Panc1 (cell line): ENCODE measurements around the gene DDX10. TPM values are rescaled to one million over a fixed set of nuclear protein-coding genes. Genes with fewer than 3 reads are reported as not detected.

Experiments
- ATAC-seq: fragments of 200-7000 bp; cut with Tn5 transposase; 2 replicates; pipeline ENCODE4 v1.9.1; 2020; ENCODE audit warnings: mild to moderate bottlenecking, moderate library complexity
- BruUV-seq: library from RNA; stranded (reverse); fragments of 400-500 nt; replicated peaks from 2 replicates; lab custom pipeline; 2021; lab: Mats Ljungman, UMichigan
- CTCF ChIA-PET: fragments of 300-600 bp; sonication (Branson Sonifier 250); formaldehyde crosslinking; loops from one replicate; lab custom pipeline; 2022; ENCODE audit warnings: antibody characterized with exemption; lab: Charles Lee
- POLR2A ChIA-PET: fragments of 300-600 bp; sonication (Branson Sonifier 250); formaldehyde crosslinking; loops from one replicate; lab custom pipeline; 2022; ENCODE audit warnings: antibody characterized with exemption; lab: Charles Lee
- DNase-seq: peaks from one replicate; pipeline ENCODE4 v3.0.0-alpha.2; 2010; ENCODE audit warnings: low read depth, low spot score
- H3K27ac ChIP-seq: 2 replicates; pipeline ENCODE4 v1.5.1; 2011; ENCODE audit warnings: mild to moderate bottlenecking, low read length, inconsistent platforms
- H3K27me3 ChIP-seq: fragments of 200-500 bp; sonication (Bioruptor generic); 2 replicates; pipeline ENCODE4 v1.6.0; 2014; ENCODE audit warnings: low read length, inconsistent platforms; ENCODE audit not compliant: control insufficient read depth, insufficient read depth
- H3K36me3 ChIP-seq: fragments of 200-500 bp; sonication (Bioruptor generic); 2 replicates; pipeline ENCODE4 v1.5.1; 2014; ENCODE audit warnings: inconsistent platforms, mild to moderate bottlenecking, low read length, moderate library complexity; ENCODE audit not compliant: control insufficient read depth, insufficient read depth
- H3K4me1 ChIP-seq: 2 replicates; pipeline ENCODE4 v1.5.1; 2011; ENCODE audit warnings: inconsistent platforms, mild to moderate bottlenecking, low read length, moderate library complexity; ENCODE audit not compliant: control insufficient read depth, insufficient read depth
- H3K4me3 ChIP-seq, 2 experiments: 2 replicates each; pipeline ENCODE4 v1.5.1; 2011 to 2012; ENCODE audit warnings: low read depth in 2 of 2, low read length in 2 of 2, mild to moderate bottlenecking in 2 of 2, inconsistent platforms in 1 of 2, moderate library complexity in 1 of 2
- H3K9me3 ChIP-seq: fragments of 200-500 bp; sonication (Bioruptor generic); 2 replicates; pipeline ENCODE4 v1.5.1; 2014; ENCODE audit warnings: low read depth, mild to moderate bottlenecking, inconsistent platforms, low read length, moderate library complexity; ENCODE audit not compliant: control insufficient read depth, insufficient read depth
- POLR2AphosphoS5 ChIP-seq: IDR thresholded peaks from 2 replicates; pipeline ENCODE4 v1.6.1; 2012; ENCODE audit warnings: mild to moderate bottlenecking, low read depth, low read length, moderate library complexity
- REST ChIP-seq, 2 experiments: IDR thresholded peaks; 2 replicates each; pipeline ENCODE4 v1.6.1; 2011 to 2012; ENCODE audit warnings: low read depth in 2 of 2, control low read depth in 1 of 2, low read length in 1 of 2, mild to moderate bottlenecking in 1 of 2, moderate library complexity in 1 of 2; ENCODE audit not compliant: insufficient read depth in 1 of 2
- SIN3A ChIP-seq: IDR thresholded peaks from 2 replicates; pipeline ENCODE4 v1.6.1; 2012; ENCODE audit warnings: low read depth, mild to moderate bottlenecking, low read length, moderate library complexity, borderline replicate concordance; ENCODE audit not compliant: insufficient read depth
- TCF7L2 ChIP-seq: IDR thresholded peaks from 2 replicates; pipeline ENCODE4 v1.6.1; 2011; ENCODE audit warnings: mild to moderate bottlenecking, low read depth, low read length, inconsistent platforms
- in situ Hi-C: cut with HindIII; loops from 2 replicates; pipeline ENCODE4 v1.10.0; 2016; ENCODE audit warnings: low sequenced_read_pairs, low pct_unique_long_range_greater_than_20kb
- intact Hi-C: fragments of 100-400 bp; cut with micrococcal nuclease; formaldehyde crosslinking; loops from one replicate; pipeline ENCODE4 v1.10.0; 2022; ENCODE audit not compliant: unreplicated experiment
- total RNA-seq: library from RNA; stranded (reverse); gene quantifications from one replicate; pipeline ENCODE4 v1.2.1, GENCODE V29; 2021; ENCODE audit not compliant: unreplicated experiment
- TF ChIP-seq, protein P1 (sequence below): fragments of 450-650 bp; IDR thresholded peaks from 2 replicates; pipeline ENCODE4 v1.5.1; 2017; ENCODE audit warnings: mild to moderate bottlenecking

DDX10 gene
- total RNA-seq, 1 experiment from 2014 or later = 48.8 TPM

DNA sequence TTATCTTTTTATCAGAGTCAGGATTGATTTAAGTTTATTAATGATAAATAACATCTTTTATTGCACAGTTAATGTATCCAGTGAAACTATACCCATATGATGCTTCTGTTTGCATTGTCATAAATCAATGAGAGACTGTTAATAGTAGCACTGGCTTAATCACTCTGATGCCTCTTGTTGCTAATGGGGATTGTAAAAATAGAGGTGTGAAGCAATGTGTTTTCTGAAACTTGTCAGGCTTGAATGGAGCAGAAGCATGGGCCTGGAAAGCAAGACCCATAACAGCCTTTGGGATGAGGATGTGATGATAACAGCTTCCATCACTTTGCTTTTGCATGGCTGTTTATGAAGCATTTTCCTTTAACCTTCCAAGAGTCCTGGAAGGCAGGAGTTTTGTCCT is 319.7 kb downstream of the DDX10 start:
- TF ChIP-seq TCF7L2 = no peak
- TF ChIP-seq SIN3A = no peak
- TF ChIP-seq REST (IDR thresholded peaks at IDR 0.05; ENCODE audit: insufficient read depth in 1 of 2, low read depth in 2 of 2, low read length in 1 of 2) = no peak
- no peak for TF ChIP-seq POLR2AphosphoS5
- TF ChIP-seq, protein P1, sequence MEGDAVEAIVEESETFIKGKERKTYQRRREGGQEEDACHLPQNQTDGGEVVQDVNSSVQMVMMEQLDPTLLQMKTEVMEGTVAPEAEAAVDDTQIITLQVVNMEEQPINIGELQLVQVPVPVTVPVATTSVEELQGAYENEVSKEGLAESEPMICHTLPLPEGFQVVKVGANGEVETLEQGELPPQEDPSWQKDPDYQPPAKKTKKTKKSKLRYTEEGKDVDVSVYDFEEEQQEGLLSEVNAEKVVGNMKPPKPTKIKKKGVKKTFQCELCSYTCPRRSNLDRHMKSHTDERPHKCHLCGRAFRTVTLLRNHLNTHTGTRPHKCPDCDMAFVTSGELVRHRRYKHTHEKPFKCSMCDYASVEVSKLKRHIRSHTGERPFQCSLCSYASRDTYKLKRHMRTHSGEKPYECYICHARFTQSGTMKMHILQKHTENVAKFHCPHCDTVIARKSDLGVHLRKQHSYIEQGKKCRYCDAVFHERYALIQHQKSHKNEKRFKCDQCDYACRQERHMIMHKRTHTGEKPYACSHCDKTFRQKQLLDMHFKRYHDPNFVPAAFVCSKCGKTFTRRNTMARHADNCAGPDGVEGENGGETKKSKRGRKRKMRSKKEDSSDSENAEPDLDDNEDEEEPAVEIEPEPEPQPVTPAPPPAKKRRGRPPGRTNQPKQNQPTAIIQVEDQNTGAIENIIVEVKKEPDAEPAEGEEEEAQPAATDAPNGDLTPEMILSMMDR = no peak
- Histone ChIP-seq H3K4me3 (no peak overlapping the region), H3K4me1 (no peaks in the 10 kb centered on the region), H3K9me3 (no peaks in the 10 kb centered on the region), H3K36me3 (no peaks in the 10 kb centered on the region), H3K27ac (no peak overlapping the region), H3K27me3 (no peaks in the 10 kb centered on the region; the same call in 1 of the 2 replicates)
- POLR2A ChIA-PET = no interaction called here
- in situ Hi-C loops (no loop called here), intact Hi-C loops (no loop called here)
- ATAC-seq (no peak), DNase-seq (no peak)
- CTCF ChIA-PET = no interaction called here
- no TSS peak for BruUV-seq

GRCh38 chr11:108985236-108985944 is 320.5 kb downstream of the DDX10 start:
- Histone ChIP-seq H3K4me1 (no peaks in the 10 kb centered on the region), H3K27ac (no peak overlapping the region), H3K4me3 (no peak overlapping the region), H3K9me3 (no peaks in the 10 kb centered on the region), H3K27me3 (no peaks in the 10 kb centered on the region; the same call in 1 of the 2 replicates), H3K36me3 (no peaks in the 10 kb centered on the region)
- CTCF ChIA-PET = interaction anchor here (0.7 kb wide), 1 partner anchor 314 kb away, joined by 7 read pairs; no protein-coding TSS in a partner anchor
- no TSS peak for BruUV-seq
- intact Hi-C loops (no loop called here), in situ Hi-C loops (no loop called here)
- DNase-seq = no peak
- POLR2A ChIA-PET = interaction anchor here (0.7 kb wide), 1 partner anchor 62 kb away, joined by 9 read pairs; no protein-coding TSS in a partner anchor
- TF ChIP-seq SIN3A = no peak
- no peak for ATAC-seq

GRCh38 chr11:108985945-108986279 is 321.0 kb downstream of the DDX10 start:
- DNase-seq (no peak), ATAC-seq (no peak)
- Histone ChIP-seq H3K4me3 (no peak overlapping the region), H3K36me3 (no peaks in the 10 kb centered on the region), H3K4me1 (no peaks in the 10 kb centered on the region), H3K9me3 (no peaks in the 10 kb centered on the region), H3K27me3 (no peaks in the 10 kb centered on the region; the same call in 1 of the 2 replicates), H3K27ac (no peak overlapping the region)
- TF ChIP-seq REST (IDR thresholded peaks at IDR 0.05; ENCODE audit: insufficient read depth in 1 of 2, low read depth in 2 of 2, low read length in 1 of 2) (no peak), TCF7L2 (no peak), POLR2AphosphoS5 (no peak), SIN3A (no peak)
- TF ChIP-seq, protein P1 = no peak
- ChIA-PET CTCF (no interaction called here), POLR2A (no interaction called here)
- intact Hi-C loops (no loop called here), in situ Hi-C loops (no loop called here)
- no TSS peak for BruUV-seq
